ENCODE data around the gene TMEM213. TPM values are rescaled to one million over a fixed set of nuclear protein-coding genes. Genes with fewer than 3 reads are reported as not detected.
A peak's percentile ranks its signal among the peaks of the same experiment; 100 is the strongest.

The TMEM213 gene
- total and polyA plus RNA-seq, 2 donors (not counting 1 experiment from before 2014, with no cell fraction given): not detected

DNA sequence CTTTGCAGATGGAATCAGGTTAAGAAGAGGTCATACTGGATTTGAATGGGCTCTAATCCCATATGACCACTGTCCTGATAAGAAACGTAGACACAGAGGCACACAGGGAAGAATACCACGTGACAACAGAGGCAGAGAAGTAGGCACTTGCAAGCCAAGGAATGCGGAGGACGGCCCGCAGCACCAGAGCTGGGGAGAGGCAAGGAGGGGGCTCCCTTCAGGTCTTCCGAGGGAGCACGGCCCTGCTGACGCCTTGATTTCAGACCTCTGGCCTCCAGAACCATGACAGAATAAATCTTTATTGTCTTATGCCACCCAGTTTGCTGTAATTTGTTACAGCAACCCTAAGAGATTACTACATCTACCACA, 44.7 kb upstream of the TMEM213 start:
- H2AFZ ChIP-seq (ENCODE audit: low read length): no peak overlapping the region
- DNase-seq (ENCODE audit: low read depth in 2 of 2): no peak
- H3K4me2 ChIP-seq (ENCODE audit: extremely low read depth, insufficient read depth, low read length): no peak overlapping the region
- H3K27me3 ChIP-seq (ENCODE audit: control insufficient read depth, insufficient read depth, low read length): no peaks in the 10 kb centered on the region
- TF ChIP-seq CTCF (conservative IDR thresholded peaks at IDR 0.05 in 1 of 2, IDR thresholded peaks at IDR 0.05 in 1 of 2; ENCODE audit: low read depth in 1 of 2, low read length in 2 of 2) (no peak), EZH2 (IDR thresholded peaks at IDR 0.05; ENCODE audit: low read length, missing control alignments) (no peak)
- H3K9me3 ChIP-seq (ENCODE audit: control insufficient read depth, insufficient read depth, low read depth, low read length): no peaks in the 10 kb centered on the region
- no peaks in the 10 kb centered on the region for H4K20me1 ChIP-seq (ENCODE audit: control insufficient read depth, extremely low read depth, insufficient read depth, low read length)
- H3K36me3 ChIP-seq (ENCODE audit: control insufficient read depth, insufficient read depth, low read length): no peaks in the 10 kb centered on the region
- no peaks in the 10 kb centered on the region for H3K79me2 ChIP-seq (ENCODE audit: control insufficient read depth, insufficient read depth, low read length)
- H3K4me3 ChIP-seq (replicated peaks in 1 of 4; ENCODE audit: control extremely low read depth in 1 of 4, insufficient read depth in 1 of 4, low read depth in 3 of 4, low read length in 4 of 4): no peak overlapping the region
- no peak overlapping the region for H3K9ac ChIP-seq (ENCODE audit: insufficient read depth, low read length)
- H3K4me1 ChIP-seq (ENCODE audit: control insufficient read depth, extremely low read depth, insufficient read depth, low read length): no peaks in the 10 kb centered on the region
- no peak overlapping the region for H3K27ac ChIP-seq (ENCODE audit: insufficient read depth, low read length)

DNA sequence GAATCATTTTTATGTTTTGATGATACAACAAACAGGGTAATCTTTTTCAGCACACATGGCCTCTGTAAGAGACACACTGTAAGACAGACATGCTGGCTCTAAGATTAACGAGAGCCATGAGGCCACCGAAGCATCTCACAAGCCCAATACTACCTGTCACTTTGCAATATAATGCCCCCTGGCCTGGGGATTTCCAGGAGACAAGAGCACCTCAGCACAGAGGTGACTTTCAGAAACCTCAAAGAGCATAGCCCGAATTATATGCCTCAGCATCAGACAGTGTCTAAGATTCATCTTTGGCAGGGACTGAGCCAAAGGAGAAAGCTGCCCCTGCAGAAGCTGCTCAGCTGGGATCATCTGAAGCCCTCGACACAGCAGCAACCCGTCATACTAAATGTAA, 44.2 kb upstream of the TMEM213 start:
- Histone ChIP-seq H3K9me3 (ENCODE audit: control insufficient read depth, insufficient read depth, low read depth, low read length) (no peaks in the 10 kb centered on the region), H2AFZ (ENCODE audit: low read length) (no peak overlapping the region), H3K4me2 (ENCODE audit: extremely low read depth, insufficient read depth, low read length) (no peak overlapping the region), H3K9ac (ENCODE audit: insufficient read depth, low read length) (no peak overlapping the region), H3K36me3 (ENCODE audit: control insufficient read depth, insufficient read depth, low read length) (no peaks in the 10 kb centered on the region), H3K4me1 (ENCODE audit: control insufficient read depth, extremely low read depth, insufficient read depth, low read length) (no peaks in the 10 kb centered on the region), H3K27ac (ENCODE audit: insufficient read depth, low read length) (no peak overlapping the region), H3K79me2 (ENCODE audit: control insufficient read depth, insufficient read depth, low read length) (no peaks in the 10 kb centered on the region), H3K4me3 (replicated peaks in 1 of 4; ENCODE audit: control extremely low read depth in 1 of 4, insufficient read depth in 1 of 4, low read depth in 3 of 4, low read length in 4 of 4) (no peak overlapping the region), H4K20me1 (ENCODE audit: control insufficient read depth, extremely low read depth, insufficient read depth, low read length) (no peaks in the 10 kb centered on the region), H3K27me3 (ENCODE audit: control insufficient read depth, insufficient read depth, low read length) (no peaks in the 10 kb centered on the region)
- DNase-seq (ENCODE audit: low read depth in 2 of 2): no peak
- no peak for TF ChIP-seq EZH2 (IDR thresholded peaks at IDR 0.05; ENCODE audit: low read length, missing control alignments)
- no peak for TF ChIP-seq CTCF (conservative IDR thresholded peaks at IDR 0.05 in 1 of 2, IDR thresholded peaks at IDR 0.05 in 1 of 2; ENCODE audit: low read depth in 1 of 2, low read length in 2 of 2)

DNA sequence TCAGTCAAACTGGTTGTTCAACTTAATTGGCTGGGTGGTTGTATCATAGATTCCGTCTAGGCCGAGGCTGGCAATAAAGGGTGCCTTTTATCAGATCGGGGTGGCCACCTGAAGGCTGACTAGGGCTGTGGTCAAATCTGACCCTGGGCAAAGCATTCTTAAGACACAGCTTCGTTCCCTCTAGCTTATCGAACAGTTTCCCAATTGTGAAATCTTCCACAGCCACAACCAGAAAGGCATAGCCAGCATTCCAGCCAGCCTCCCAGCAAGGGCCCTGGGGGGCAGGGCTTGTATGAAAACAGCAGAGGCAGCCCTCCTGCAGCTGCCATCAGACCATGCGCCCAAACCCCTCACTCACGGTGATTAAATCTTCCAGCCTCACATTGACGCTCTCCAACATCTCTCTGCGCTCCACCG, 42.5 kb upstream of the TMEM213 start:
- H2AFZ ChIP-seq (ENCODE audit: low read length): no peak overlapping the region
- H3K4me1 ChIP-seq (ENCODE audit: control insufficient read depth, extremely low read depth, insufficient read depth, low read length): no peaks in the 10 kb centered on the region
- no peak overlapping the region for H3K4me2 ChIP-seq (ENCODE audit: extremely low read depth, insufficient read depth, low read length)
- DNase-seq (ENCODE audit: low read depth in 2 of 2): peak in 1 of 2 donors; percentile 58
- H3K4me3 ChIP-seq (replicated peaks in 1 of 4; ENCODE audit: control extremely low read depth in 1 of 4, insufficient read depth in 1 of 4, low read depth in 3 of 4, low read length in 4 of 4): no peak overlapping the region
- H3K27ac ChIP-seq (ENCODE audit: insufficient read depth, low read length): no peak overlapping the region
- TF ChIP-seq EZH2 (IDR thresholded peaks at IDR 0.05; ENCODE audit: low read length, missing control alignments) (no peak), CTCF (conservative IDR thresholded peaks at IDR 0.05 in 1 of 2, IDR thresholded peaks at IDR 0.05 in 1 of 2; ENCODE audit: low read depth in 1 of 2, low read length in 2 of 2) (no peak)
- no peaks in the 10 kb centered on the region for H4K20me1 ChIP-seq (ENCODE audit: control insufficient read depth, extremely low read depth, insufficient read depth, low read length)
- no peak overlapping the region for H3K9ac ChIP-seq (ENCODE audit: insufficient read depth, low read length)
- H3K27me3 ChIP-seq (ENCODE audit: control insufficient read depth, insufficient read depth, low read length): no peaks in the 10 kb centered on the region
- no peaks in the 10 kb centered on the region for H3K79me2 ChIP-seq (ENCODE audit: control insufficient read depth, insufficient read depth, low read length)
- H3K9me3 ChIP-seq (ENCODE audit: control insufficient read depth, insufficient read depth, low read depth, low read length): no peaks in the 10 kb centered on the region
- no peaks in the 10 kb centered on the region for H3K36me3 ChIP-seq (ENCODE audit: control insufficient read depth, insufficient read depth, low read length)
